Effector memory CD4-positive, alpha-beta T cell (primary cell): ENCODE data around the gene ACY1.

Experiments used
- DNase-seq, 3 donors: peaks; one replicate each; pipeline ENCODE4 v3.0.0-alpha.2; 2020
- H3K27ac ChIP-seq: 2 replicates; pipeline ENCODE4 v1.7.0; 2013; ENCODE audit warnings: mild to moderate bottlenecking, low read length, moderate library complexity; ENCODE audit not compliant: insufficient read depth, poor library complexity, severe bottlenecking
- H3K27me3 ChIP-seq: replicated peaks from 2 replicates; pipeline ENCODE4 v1.7.0; 2013; ENCODE audit warnings: mild to moderate bottlenecking, low read length; ENCODE audit not compliant: insufficient read depth, control insufficient read depth, poor library complexity, severe bottlenecking
- H3K36me3 ChIP-seq: 2 replicates; pipeline ENCODE4 v1.7.0; 2013; ENCODE audit warnings: mild to moderate bottlenecking, low read length, moderate library complexity; ENCODE audit not compliant: control insufficient read depth, insufficient read depth
- H3K4me1 ChIP-seq: 2 replicates; pipeline ENCODE4 v1.7.0; 2013; ENCODE audit warnings: low read length, mild to moderate bottlenecking; ENCODE audit not compliant: control insufficient read depth, insufficient read depth, poor library complexity, severe bottlenecking
- H3K4me3 ChIP-seq: 2 replicates; pipeline ENCODE4 v1.7.0; 2013; ENCODE audit warnings: low read length, low read depth, mild to moderate bottlenecking; ENCODE audit not compliant: insufficient read depth, poor library complexity, severe bottlenecking
- H3K9me3 ChIP-seq: 2 replicates; pipeline ENCODE4 v1.7.0; 2013; ENCODE audit warnings: mild to moderate bottlenecking, low read length, moderate library complexity; ENCODE audit not compliant: control insufficient read depth

The ACY1 gene

GRCh38 chr3:51941463-51941797 lies 41.9 kb upstream of the ACY1 start:
- H3K4me3 ChIP-seq = peak overlapping the region; percentile 69
- H3K9me3 ChIP-seq = no peaks in the 10 kb centered on the region
- no peak for DNase-seq
- peaks cover 21% of the 10 kb centered on the region for H3K4me1 ChIP-seq
- H3K27me3 ChIP-seq = no peaks in the 10 kb centered on the region
- H3K27ac ChIP-seq = peak overlapping the region; percentile 49
- H3K36me3 ChIP-seq = peaks cover 23% of the 10 kb centered on the region

GRCh38 chr3:51941798-51942602 lies 41.3 kb upstream of the ACY1 start, which contains the start of the genes PARP3 and RRP9:
Gene PARP3 (plus strand): TSS chr3:51942363. CDS start chr3:51943356, 993 bp downstream.
Gene RRP9 (minus strand): TSS chr3:51941904. CDS start chr3:51941867, 37 bp downstream.
- peak within 1 kb of the TSS; percentile 69 for H3K4me3 ChIP-seq
- no peaks in the 10 kb centered on the region for H3K9me3 ChIP-seq
- peak; percentile 99 for DNase-seq
- peak within 1 kb of the TSS; percentile 68 for H3K27ac ChIP-seq
- no peaks in the 10 kb centered on the region for H3K27me3 ChIP-seq
- peaks cover 17% of the 10 kb centered on the region for H3K36me3 ChIP-seq
- H3K4me1 ChIP-seq = peaks cover 21% of the 10 kb centered on the region

- Histone ChIP-seq H3K27ac (peak overlapping the region; percentile 68), H3K36me3 (peaks cover 9% of the 10 kb centered on the region), H3K4me1 (peaks cover 21% of the 10 kb centered on the region), H3K27me3 (no peaks in the 10 kb centered on the region), H3K4me3 (peak overlapping the region; percentile 56), H3K9me3 (no peaks in the 10 kb centered on the region)
- peak; percentile 19 to 33 (median 21) for DNase-seq
These were observed 40.5 kb upstream of the ACY1 start for GRCh38 chr3:51942603-51943450.

- Histone ChIP-seq H3K27me3 (no peaks in the 10 kb centered on the region), H3K4me3 (no peak overlapping the region), H3K9me3 (no peaks in the 10 kb centered on the region), H3K27ac (no peak overlapping the region), H3K4me1 (peaks cover 21% of the 10 kb centered on the region), H3K36me3 (peaks cover under 1% of the 10 kb centered on the region)
- DNase-seq = no peak
These were observed 39.6 kb upstream of the ACY1 start for GRCh38 chr3:51943451-51944391.

- Histone ChIP-seq H3K4me3 (no peak overlapping the region), H3K4me1 (peaks cover 21% of the 10 kb centered on the region), H3K36me3 (no peaks in the 10 kb centered on the region), H3K27me3 (no peaks in the 10 kb centered on the region), H3K9me3 (no peaks in the 10 kb centered on the region), H3K27ac (no peak overlapping the region)
- no peak for DNase-seq
These were observed 38.8 kb upstream of the ACY1 start for GRCh38 chr3:51944451-51945021.

- H3K36me3 ChIP-seq = no peaks in the 10 kb centered on the region
These were observed 38.1 kb upstream of the ACY1 start for GRCh38 chr3:51945031-51945840.

GRCh38 chr3:51945926-51946705 lies 37.2 kb upstream of the ACY1 start:
- Histone ChIP-seq H3K36me3 (no peaks in the 10 kb centered on the region), H3K9me3 (no peaks in the 10 kb centered on the region), H3K27ac (no peak overlapping the region), H3K27me3 (no peaks in the 10 kb centered on the region), H3K4me1 (peaks cover 17% of the 10 kb centered on the region), H3K4me3 (no peak overlapping the region)
- no peak for DNase-seq

More at GRCh38 chr3:51945031-51945840, 38.1 kb upstream of the ACY1 start:
- no peaks in the 10 kb centered on the region for H3K9me3 ChIP-seq
- no peak overlapping the region for H3K4me3 ChIP-seq
- no peaks in the 10 kb centered on the region for H3K27me3 ChIP-seq
- no peak overlapping the region for H3K27ac ChIP-seq
- peaks cover 21% of the 10 kb centered on the region for H3K4me1 ChIP-seq
- no peak for DNase-seq

- H3K4me3 ChIP-seq = no peak overlapping the region
- DNase-seq = no peak
- no peaks in the 10 kb centered on the region for H3K27me3 ChIP-seq
- H3K9me3 ChIP-seq = no peaks in the 10 kb centered on the region
- peaks cover 12% of the 10 kb centered on the region for H3K4me1 ChIP-seq
- H3K36me3 ChIP-seq = no peaks in the 10 kb centered on the region
- H3K27ac ChIP-seq = no peak overlapping the region
These were observed 36.5 kb upstream of the ACY1 start for GRCh38 chr3:51946796-51947195.
